Thymus (tissue), 14 donors: ENCODE measurements around the gene HEMGN. TPM values are rescaled to one million over a fixed set of nuclear protein-coding genes. Genes with fewer than 3 reads are reported as not detected.
A peak's percentile ranks its signal among the peaks of the same experiment; 100 is the strongest.

Experiments used
- DNase-seq, 9 donors: peaks; one replicate each; pipeline ENCODE4 v3.0.0-alpha.2; 2013; ENCODE audit warnings: low spot score in 9 of 9, low read depth in 6 of 9, missing footprints in 1 of 9
- H3K27ac ChIP-seq, 2 donors: one replicate each; pipeline ENCODE4 v1.5.1; 2013; ENCODE audit warnings: control low read depth in 1 of 2, low read depth in 1 of 2, low read length in 1 of 2, mild to moderate bottlenecking in 1 of 2, moderate library complexity in 1 of 2
- H3K27me3 ChIP-seq, 2 donors: one replicate each; pipeline ENCODE4 v1.5.1; 2013; ENCODE audit warnings: low read length in 1 of 2; ENCODE audit not compliant: control insufficient read depth in 2 of 2, insufficient read depth in 1 of 2
- H3K36me3 ChIP-seq, 2 donors: one replicate each; pipeline ENCODE4 v1.5.1; 2013; ENCODE audit warnings: low read length in 1 of 2, mild to moderate bottlenecking in 1 of 2, moderate library complexity in 1 of 2; ENCODE audit not compliant: control insufficient read depth in 2 of 2, insufficient read depth in 2 of 2
- H3K4me1 ChIP-seq, 2 donors: one replicate each; pipeline ENCODE4 v1.5.1; 2013; ENCODE audit warnings: low read length in 2 of 2; ENCODE audit not compliant: control insufficient read depth in 2 of 2, insufficient read depth in 2 of 2
- H3K4me3 ChIP-seq, 2 donors: one replicate each; pipeline ENCODE4 v1.5.1; 2013; ENCODE audit warnings: low read length in 2 of 2, control low read depth in 1 of 2, mild to moderate bottlenecking in 1 of 2
- H3K9me3 ChIP-seq, 2 donors: one replicate each; pipeline ENCODE4 v1.5.1; 2013; ENCODE audit warnings: low read length in 1 of 2, mild to moderate bottlenecking in 1 of 2; ENCODE audit not compliant: control insufficient read depth in 2 of 2, insufficient read depth in 1 of 2
- WGBS: extraction: QIAGEN DNeasy Blood & Tissue Kit; methylation state at CpG from one replicate; pipeline ENCODE4 v1.1.7; 2013; 5-methylcytosine and 5-hydroxymethylcytosine counted together
- long read RNA-seq, 10 donors: transcript quantifications; one replicate each; lab custom pipeline, GENCODE V29; 2026
- polyA plus RNA-seq: library from polyadenylated mRNA; stranded (reverse); fragments of 200-250 nt; gene quantifications from one replicate; pipeline ENCODE4 v1.2.3, GENCODE V29; 2013
- total RNA-seq: library from RNA; stranded (reverse); fragments of 120-200 nt; gene quantifications from one replicate; pipeline ENCODE4 v1.2.4, GENCODE V29; 2013
- donor health status: healthy.

HEMGN gene, protein sequence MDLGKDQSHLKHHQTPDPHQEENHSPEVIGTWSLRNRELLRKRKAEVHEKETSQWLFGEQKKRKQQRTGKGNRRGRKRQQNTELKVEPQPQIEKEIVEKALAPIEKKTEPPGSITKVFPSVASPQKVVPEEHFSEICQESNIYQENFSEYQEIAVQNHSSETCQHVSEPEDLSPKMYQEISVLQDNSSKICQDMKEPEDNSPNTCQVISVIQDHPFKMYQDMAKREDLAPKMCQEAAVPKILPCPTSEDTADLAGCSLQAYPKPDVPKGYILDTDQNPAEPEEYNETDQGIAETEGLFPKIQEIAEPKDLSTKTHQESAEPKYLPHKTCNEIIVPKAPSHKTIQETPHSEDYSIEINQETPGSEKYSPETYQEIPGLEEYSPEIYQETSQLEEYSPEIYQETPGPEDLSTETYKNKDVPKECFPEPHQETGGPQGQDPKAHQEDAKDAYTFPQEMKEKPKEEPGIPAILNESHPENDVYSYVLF
- total RNA-seq: 16.9 TPM
- polyA plus RNA-seq: 4.1 TPM
- long read RNA-seq, donor 1: 0 reads
- long read RNA-seq, donor 2: 0 reads
- long read RNA-seq, donor 3, partial matches to known transcripts: 11 of 12 reads
- long read RNA-seq, donor 3, other reads (novel, unspliced or antisense): 0 of 12 reads
- long read RNA-seq, donor 4, partial matches to known transcripts: 0 of 2 reads
- long read RNA-seq, donor 4, other reads (novel, unspliced or antisense): 0 of 2 reads
- long read RNA-seq, donor 5, transcript HEMGN-202 (4 exons, 2,305 nt): major isoform, 6 of 20 reads
- long read RNA-seq, donor 5, partial matches to known transcripts: 14 of 20 reads
- long read RNA-seq, donor 5, other reads (novel, unspliced or antisense): 0 of 20 reads
- long read RNA-seq, donor 6, partial matches to known transcripts: 0 of 2 reads
- long read RNA-seq, donor 6, other reads (novel, unspliced or antisense): 0 of 2 reads
- long read RNA-seq, donor 7, partial matches to known transcripts: 14 of 18 reads
- long read RNA-seq, donor 7, other reads (novel, unspliced or antisense): 0 of 18 reads
- long read RNA-seq, donor 8: 0 reads
- long read RNA-seq, donor 9, partial matches to known transcripts: 0 of 2 reads
- long read RNA-seq, donor 9, other reads (novel, unspliced or antisense): 0 of 2 reads
- long read RNA-seq, donor 10, partial matches to known transcripts: 0 of 2 reads
- long read RNA-seq, donor 10, other reads (novel, unspliced or antisense): 0 of 2 reads

DNA sequence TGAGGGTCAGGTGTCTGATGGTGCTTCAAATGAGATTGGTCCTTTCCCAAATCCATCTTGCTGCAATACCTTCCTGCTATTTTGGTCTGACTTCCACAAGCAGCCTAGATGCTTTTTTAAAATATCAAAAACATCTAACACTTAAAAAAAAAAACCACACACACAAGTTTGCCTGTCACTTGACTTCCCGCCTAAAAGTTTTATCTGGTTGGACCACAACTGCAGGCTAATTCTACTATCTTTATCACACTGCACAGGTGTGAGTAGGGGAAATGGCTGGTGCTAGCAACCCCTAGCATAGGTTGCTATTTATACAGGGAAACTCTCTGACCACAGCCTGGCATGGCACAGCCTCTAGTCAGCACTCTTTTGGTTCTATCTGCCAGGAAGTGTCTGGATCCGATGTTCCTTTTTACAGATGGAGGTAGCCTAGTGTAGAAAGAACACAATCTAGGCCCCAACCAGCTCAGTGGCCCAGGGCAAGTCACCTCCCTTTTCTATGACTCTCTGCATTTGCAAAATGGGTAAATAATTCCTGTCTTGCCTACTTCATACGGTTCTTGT lies at the start of gene HEMGN:
Gene HEMGN (minus strand): TSS at position 92 of the 564 bp plus-strand sequence. CDS start 36 bp downstream, at position 56.
- WGBS: 5% methylated on average over 3 of the region's 3 CpGs
- no peaks in the 10 kb centered on the region for H3K36me3 ChIP-seq
- no peaks in the 10 kb centered on the region for H3K27me3 ChIP-seq
- peaks cover 15 to 26% of the 10 kb centered on the region in 2 donors for H3K4me1 ChIP-seq
- peak within 1 kb of the TSS; percentile 67 to 70 for H3K27ac ChIP-seq
- H3K9me3 ChIP-seq: no peaks in the 10 kb centered on the region
- H3K4me3 ChIP-seq: peak within 1 kb of the TSS; percentile 12 to 15
- peak in 4 of 9 donors; percentile 51 to 82 (median 56) for DNase-seq

DNA sequence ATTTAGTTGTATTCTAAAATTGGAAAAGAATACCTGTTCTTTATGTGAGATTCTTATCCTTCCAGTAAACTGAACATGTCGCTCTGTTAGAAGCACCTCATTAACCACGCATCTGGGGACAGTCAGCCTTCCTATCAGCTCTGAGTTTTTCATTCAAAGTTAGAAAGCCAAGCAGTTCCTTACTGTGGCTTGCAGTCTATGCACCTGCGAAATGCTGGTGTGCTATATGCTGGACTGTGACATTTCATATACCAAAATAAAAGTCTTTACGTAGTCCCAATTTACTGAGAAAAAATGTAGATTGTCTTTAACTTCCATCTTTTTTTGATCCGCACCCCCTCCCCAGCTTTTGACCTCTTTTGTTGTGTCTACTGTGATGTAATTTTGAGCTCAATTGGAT lies 49.5 kb upstream of the HEMGN start:
- H3K36me3 ChIP-seq: peaks cover 0 to 6% of the 10 kb centered on the region in 2 donors
- H3K27me3 ChIP-seq: no peaks in the 10 kb centered on the region
- H3K9me3 ChIP-seq: peaks cover 0 to 7% of the 10 kb centered on the region in 2 donors
- DNase-seq: peak in 4 of 9 donors; percentile 55 to 79 (median 60)
- H3K27ac ChIP-seq: peak overlapping the region in 1 of 2 donors; percentile 94
- H3K4me1 ChIP-seq: peaks cover 43% of the 10 kb centered on the region in 2 donors
- peak overlapping the region in 1 of 2 donors; percentile 30 for H3K4me3 ChIP-seq
- WGBS: 23% methylated on average over 5 of the region's 5 CpGs

DNA sequence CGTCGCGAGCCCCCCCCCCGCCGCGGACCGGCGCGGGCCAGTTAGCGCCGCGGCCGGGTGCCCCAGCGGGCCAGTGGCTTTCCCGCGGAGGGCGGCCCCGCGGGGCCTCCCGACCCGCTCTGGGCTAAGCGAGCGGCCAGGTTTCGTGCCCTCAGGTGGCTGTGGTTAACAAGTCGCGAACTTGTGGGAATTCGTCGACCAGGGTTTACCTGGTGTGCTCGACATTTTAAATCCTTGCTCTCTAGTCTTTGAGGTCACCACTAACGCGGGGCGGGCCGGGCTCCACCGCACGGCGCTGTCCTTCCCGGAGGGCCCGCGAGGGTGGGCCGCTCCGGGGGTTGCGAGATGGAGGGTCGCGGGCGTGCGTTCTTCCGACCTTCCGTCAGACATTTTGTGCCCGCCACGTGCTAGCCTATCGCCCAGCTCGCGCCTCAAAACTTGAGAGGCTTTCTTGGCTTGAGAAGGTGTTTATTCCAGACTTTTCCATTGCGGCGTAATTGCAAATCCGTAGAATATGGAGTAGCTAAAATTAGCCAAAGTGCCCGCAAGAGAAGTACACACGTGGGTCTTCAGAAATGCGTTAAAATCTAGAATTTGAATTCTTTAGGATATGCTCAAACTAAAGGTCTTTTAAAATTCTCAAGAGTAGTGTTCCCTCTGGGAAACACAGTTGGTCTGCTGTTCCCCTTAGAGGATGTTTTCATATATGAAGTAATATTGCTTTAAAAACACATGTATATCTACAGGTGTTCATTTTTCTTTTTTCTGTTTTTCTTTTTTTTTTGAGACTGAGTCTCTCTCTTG lies 47.3 kb upstream of the HEMGN start:
- Histone ChIP-seq H3K27ac (peak overlapping the region; percentile 94 to 98), H3K9me3 (peaks cover 0 to 7% of the 10 kb centered on the region in 2 donors), H3K4me3 (peak overlapping the region; percentile 68 to 99), H3K27me3 (no peaks in the 10 kb centered on the region), H3K36me3 (peaks cover 0 to 6% of the 10 kb centered on the region in 2 donors), H3K4me1 (peaks cover 51 to 59% of the 10 kb centered on the region in 2 donors)
- peak in 4 of 9 donors; percentile 46 to 80 (median 62) for DNase-seq
- 3% methylated on average over 59 of the region's 59 CpGs for WGBS

GRCh38 chr9:97984188-97985057 lies 46.5 kb upstream of the HEMGN start:
- DNase-seq: peak in 6 of 9 donors; percentile 61 to 88 (median 71)
- H3K4me1 ChIP-seq: peaks cover 49 to 61% of the 10 kb centered on the region in 2 donors
- WGBS: under 1% methylated on average over 116 of the region's 116 CpGs
- no peaks in the 10 kb centered on the region for H3K27me3 ChIP-seq
- peaks cover 0 to 7% of the 10 kb centered on the region in 2 donors for H3K9me3 ChIP-seq
- peaks cover 0 to 6% of the 10 kb centered on the region in 2 donors for H3K36me3 ChIP-seq
- H3K4me3 ChIP-seq: peak overlapping the region; percentile 78 to 99
- H3K27ac ChIP-seq: peak overlapping the region; percentile 95 to 98

GRCh38 chr9:97983589-97984187 lies 45.7 kb upstream of the HEMGN start:
- Histone ChIP-seq H3K9me3 (peaks cover 0 to 7% of the 10 kb centered on the region in 2 donors), H3K27me3 (no peaks in the 10 kb centered on the region), H3K27ac (peak overlapping the region; percentile 95 to 98), H3K4me1 (peaks cover 51 to 64% of the 10 kb centered on the region in 2 donors), H3K4me3 (peak overlapping the region; percentile 78 to 99), H3K36me3 (peaks cover 3 to 4% of the 10 kb centered on the region in 2 donors)
- under 1% methylated on average over 70 of the region's 70 CpGs for WGBS
- peak in 6 of 9 donors; percentile 59 to 87 (median 72) for DNase-seq

DNA sequence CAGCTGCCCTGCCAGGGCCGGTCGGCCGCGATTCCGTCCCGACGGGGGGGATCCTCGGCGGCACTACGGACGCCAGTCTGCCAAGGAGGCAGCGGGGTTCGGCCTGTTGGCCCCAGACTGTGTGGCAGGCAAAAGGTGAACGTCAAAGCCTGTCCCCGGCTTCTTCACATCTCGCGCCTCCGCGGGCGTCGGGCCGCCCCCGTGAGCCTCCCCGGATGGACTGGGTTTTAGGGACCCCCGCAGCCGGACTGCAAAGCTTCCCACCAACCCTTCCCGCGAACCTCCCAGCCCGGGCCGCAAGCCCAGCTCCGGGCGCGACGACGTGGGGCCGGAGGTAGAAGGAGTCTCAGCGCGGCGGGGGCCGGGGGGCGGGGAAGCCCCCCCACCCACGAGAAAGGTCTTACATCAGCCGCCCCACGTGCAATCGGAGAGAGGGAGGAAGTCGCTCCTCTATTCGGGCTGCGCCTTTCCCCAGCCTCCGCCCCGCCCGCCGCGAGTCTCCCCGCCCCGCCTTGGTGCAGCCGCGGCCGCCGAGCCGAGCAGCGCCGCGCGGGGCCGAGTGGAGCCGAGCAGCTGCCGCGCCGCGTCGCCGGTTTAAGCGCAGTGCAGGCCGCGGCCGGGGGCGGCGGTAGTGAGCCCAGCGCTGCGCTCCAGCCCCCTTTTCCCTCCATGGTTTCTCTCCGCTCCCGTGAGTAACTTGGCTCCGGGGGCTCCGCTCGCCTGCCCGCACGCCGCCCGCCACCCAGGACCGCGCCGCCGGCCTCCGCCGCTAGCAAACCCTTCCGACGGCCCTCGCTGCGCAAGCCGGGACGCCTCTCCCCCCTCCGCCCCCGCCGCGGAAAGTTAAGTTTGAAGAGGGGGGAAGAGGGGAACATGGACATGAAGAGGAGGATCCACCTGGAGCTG lies 45.0 kb upstream of the HEMGN start, which contains the start of gene ANP32B:
Gene ANP32B (plus strand): TSS at position 659 of the 906 bp plus-strand sequence. CDS start 215 bp downstream, at position 874.
- peak in 8 of 9 donors; percentile 79 to 98 (median 94) for DNase-seq
- peak within 1 kb of the TSS; percentile 83 to 99 for H3K4me3 ChIP-seq
- peak within 1 kb of the TSS; percentile 95 to 98 for H3K27ac ChIP-seq
- H3K27me3 ChIP-seq: no peaks in the 10 kb centered on the region
- H3K9me3 ChIP-seq: peaks cover 0 to 7% of the 10 kb centered on the region in 2 donors
- under 1% methylated on average over 105 of the region's 105 CpGs for WGBS
- H3K4me1 ChIP-seq: peaks cover 49 to 61% of the 10 kb centered on the region in 2 donors
- H3K36me3 ChIP-seq: peaks cover 4 to 7% of the 10 kb centered on the region in 2 donors
